22Rv1 (cell line): Measurements from ENCODE around the gene CACTIN.

Experiments used
- ZFX ChIP-seq: fragments of 450-650 bp; IDR thresholded peaks from 2 replicates; pipeline ENCODE4 v1.6.1; 2017; ENCODE audit warnings: antibody characterized with exemption, borderline replicate concordance
- TF ChIP-seq, protein P1 (sequence below): fragments of 450-650 bp; IDR thresholded peaks from 2 replicates; pipeline ENCODE4 v1.5.1; 2017; ENCODE audit warnings: mild to moderate bottlenecking

DNA sequence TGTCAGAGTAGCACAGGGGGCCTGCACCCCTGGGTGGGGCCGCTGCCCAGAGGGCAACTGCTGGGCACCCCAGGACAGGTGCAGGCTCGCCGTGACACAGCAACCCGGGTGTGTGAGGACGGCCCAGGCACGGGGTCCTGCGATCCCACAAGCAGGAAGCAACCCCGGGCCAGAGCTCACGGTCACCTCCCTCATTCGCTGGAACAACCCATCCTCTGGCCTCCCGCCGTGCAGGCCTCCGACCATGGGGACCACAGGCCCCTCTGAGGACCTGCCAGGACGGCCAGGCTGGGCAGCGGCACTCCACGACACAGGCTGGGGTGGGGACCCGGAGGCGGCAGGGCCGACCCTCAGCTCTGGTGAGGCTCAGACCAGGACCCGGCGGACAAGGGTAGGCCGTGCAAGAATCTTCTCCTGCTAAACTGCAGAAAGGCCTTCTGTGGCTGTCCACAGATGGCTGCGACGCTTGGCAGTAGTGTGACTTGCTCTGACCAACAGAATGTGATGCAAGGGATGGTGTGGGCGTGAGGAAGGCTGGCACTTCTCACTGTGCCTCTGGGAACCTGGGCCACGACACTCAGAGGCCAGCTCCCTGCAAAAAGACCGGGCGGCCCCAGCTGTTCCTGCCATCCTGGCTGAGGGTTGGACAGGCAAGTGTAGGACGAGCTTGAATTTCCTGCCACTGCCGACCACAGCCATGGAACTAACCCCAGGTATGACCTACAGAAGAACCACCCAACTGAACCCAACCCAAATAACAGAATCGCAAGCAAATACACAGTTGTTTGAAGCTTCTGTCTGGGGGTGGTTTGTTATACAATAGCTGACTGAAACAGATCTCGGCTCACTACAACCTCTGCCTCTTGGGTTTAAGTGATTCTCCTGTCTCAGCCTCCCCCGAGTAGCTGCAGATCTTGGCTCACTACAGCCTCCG is 47.2 kb upstream of the CACTIN start:
- TF ChIP-seq, protein P1, sequence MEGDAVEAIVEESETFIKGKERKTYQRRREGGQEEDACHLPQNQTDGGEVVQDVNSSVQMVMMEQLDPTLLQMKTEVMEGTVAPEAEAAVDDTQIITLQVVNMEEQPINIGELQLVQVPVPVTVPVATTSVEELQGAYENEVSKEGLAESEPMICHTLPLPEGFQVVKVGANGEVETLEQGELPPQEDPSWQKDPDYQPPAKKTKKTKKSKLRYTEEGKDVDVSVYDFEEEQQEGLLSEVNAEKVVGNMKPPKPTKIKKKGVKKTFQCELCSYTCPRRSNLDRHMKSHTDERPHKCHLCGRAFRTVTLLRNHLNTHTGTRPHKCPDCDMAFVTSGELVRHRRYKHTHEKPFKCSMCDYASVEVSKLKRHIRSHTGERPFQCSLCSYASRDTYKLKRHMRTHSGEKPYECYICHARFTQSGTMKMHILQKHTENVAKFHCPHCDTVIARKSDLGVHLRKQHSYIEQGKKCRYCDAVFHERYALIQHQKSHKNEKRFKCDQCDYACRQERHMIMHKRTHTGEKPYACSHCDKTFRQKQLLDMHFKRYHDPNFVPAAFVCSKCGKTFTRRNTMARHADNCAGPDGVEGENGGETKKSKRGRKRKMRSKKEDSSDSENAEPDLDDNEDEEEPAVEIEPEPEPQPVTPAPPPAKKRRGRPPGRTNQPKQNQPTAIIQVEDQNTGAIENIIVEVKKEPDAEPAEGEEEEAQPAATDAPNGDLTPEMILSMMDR: no peak
- TF ChIP-seq ZFX: no peak
